Mesendoderm (in vitro differentiated cells): ENCODE results near the gene CASP9.

Experiments
- DNase-seq: peaks from one replicate; pipeline ENCODE4 v3.0.0; 2013
- H2AK5ac ChIP-seq: 2 replicates; pipeline ENCODE4 v1.6.1; 2013; ENCODE audit warnings: low read length, inconsistent platforms
- H2BK120ac ChIP-seq: 2 replicates; pipeline ENCODE4 v1.6.1; 2013; ENCODE audit warnings: low read depth, mild to moderate bottlenecking, low read length, moderate library complexity, mixed read lengths
- H2BK15ac ChIP-seq: replicated peaks from 2 replicates; pipeline ENCODE4 v1.6.1; 2013; ENCODE audit warnings: low read depth, mild to moderate bottlenecking, moderate library complexity
- H2BK5ac ChIP-seq: 2 replicates; pipeline ENCODE4 v1.6.1; 2013; ENCODE audit warnings: low read length, inconsistent platforms
- H3K18ac ChIP-seq: 2 replicates; pipeline ENCODE4 v1.6.1; 2013; ENCODE audit warnings: mild to moderate bottlenecking, low read length, mixed read lengths
- H3K23ac ChIP-seq: one replicate; pipeline ENCODE4 v1.6.1; 2013; ENCODE audit warnings: low read length
- H3K27ac ChIP-seq: 2 replicates; pipeline ENCODE4 v1.5.1; 2013; ENCODE audit warnings: low read depth, mild to moderate bottlenecking, inconsistent platforms, low read length, moderate library complexity
- H3K27me3 ChIP-seq: 2 replicates; pipeline ENCODE4 v1.6.1; 2013; ENCODE audit warnings: low read length, control low read depth, mild to moderate bottlenecking, inconsistent platforms; ENCODE audit not compliant: insufficient read depth, poor library complexity
- H3K36me3 ChIP-seq: 2 replicates; pipeline ENCODE4 v1.6.1; 2013; ENCODE audit warnings: low read length, inconsistent platforms; ENCODE audit not compliant: control insufficient read depth, insufficient read depth
- H3K4ac ChIP-seq: one replicate; pipeline ENCODE4 v1.6.1; 2013; ENCODE audit warnings: low read depth, mild to moderate bottlenecking, low read length, moderate library complexity
- H3K4me1 ChIP-seq: 2 replicates; pipeline ENCODE4 v1.6.1; 2013; ENCODE audit warnings: low read depth, low read length, inconsistent platforms; ENCODE audit not compliant: control insufficient read depth
- H3K4me2 ChIP-seq: 2 replicates; pipeline ENCODE4 v1.6.1; 2013; ENCODE audit warnings: low read length
- H3K4me3 ChIP-seq: 2 replicates; pipeline ENCODE4 v1.5.1; 2013; ENCODE audit warnings: mild to moderate bottlenecking, low read length
- H3K56ac ChIP-seq: one replicate; pipeline ENCODE4 v1.6.1; 2013; ENCODE audit warnings: low read length
- H3K79me1 ChIP-seq: 2 replicates; pipeline ENCODE4 v1.6.1; 2013; ENCODE audit warnings: low read length, inconsistent platforms
- H3K79me2 ChIP-seq: 2 replicates; pipeline ENCODE4 v1.6.1; 2013; ENCODE audit warnings: mild to moderate bottlenecking, low read length; ENCODE audit not compliant: control insufficient read depth, insufficient read depth
- H3K9ac ChIP-seq: 2 replicates; pipeline ENCODE4 v1.6.1; 2013; ENCODE audit warnings: low read length, inconsistent platforms
- H4K5ac ChIP-seq: one replicate; pipeline ENCODE4 v1.6.1; 2013; ENCODE audit warnings: low read length
- H4K8ac ChIP-seq: one replicate; pipeline ENCODE4 v1.6.1; 2013; ENCODE audit warnings: low read depth, mild to moderate bottlenecking, control low read depth, low read length, moderate library complexity
- WGBS: extraction: QIAGEN DNeasy Blood & Tissue Kit; methylation state at CpG from one replicate; pipeline ENCODE4 v1.1.7; 2013; ENCODE audit warnings: low lambda C conversion rate, missing lambda C conversion rate; ENCODE audit not compliant: insufficient coverage; ENCODE audit errors: extremely low coverage; 5-methylcytosine and 5-hydroxymethylcytosine counted together

The CASP9 gene

DNA sequence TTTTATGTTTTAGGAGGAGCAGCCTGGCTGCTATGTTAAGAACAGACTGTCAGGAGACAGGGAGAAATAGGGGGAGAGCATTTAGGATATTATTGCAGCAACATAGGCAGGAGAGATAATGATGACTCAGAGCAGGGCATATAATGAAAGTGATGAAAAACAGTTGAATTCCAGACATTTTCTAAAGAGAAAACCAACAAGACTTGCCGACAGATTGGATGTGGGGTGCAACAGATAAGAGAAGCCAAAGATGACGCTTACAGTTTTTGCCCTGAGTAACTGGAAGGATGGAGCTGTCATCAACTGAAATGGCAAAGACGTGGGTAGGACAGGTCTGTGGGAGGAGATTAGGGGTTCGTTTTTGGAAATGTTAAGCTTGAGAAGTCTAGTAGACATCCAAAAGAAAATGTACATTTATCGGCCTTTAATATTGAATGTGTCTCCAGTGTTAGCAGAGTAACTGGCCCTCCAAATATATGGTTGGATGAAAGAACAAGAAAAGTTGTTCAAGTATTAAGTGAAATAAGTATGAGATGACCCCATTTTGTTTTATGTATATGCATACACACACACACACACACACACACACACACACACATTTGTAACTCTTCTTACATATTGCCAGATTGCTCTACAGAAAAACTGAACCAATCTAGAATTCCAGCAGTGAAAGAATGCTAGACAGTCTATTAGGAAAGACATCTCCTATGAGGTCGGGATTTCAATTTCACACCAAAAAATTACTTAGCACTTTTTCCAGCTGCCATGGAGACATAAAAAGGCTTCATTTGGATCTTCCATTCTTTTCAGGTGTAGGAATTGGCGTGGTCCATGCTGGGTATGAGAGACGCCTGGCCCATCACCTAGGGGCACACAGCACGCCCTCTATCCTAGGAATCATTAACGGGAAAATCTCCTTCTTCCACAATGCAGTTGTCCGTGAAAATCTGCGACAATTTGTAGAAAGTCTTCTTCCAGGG is 19.9 kb upstream of the CASP9 start:
- H3K79me2 ChIP-seq: no peaks in the 10 kb centered on the region
- no peak for DNase-seq

GRCh38 chr1:15543251-15543588 is 19.2 kb upstream of the CASP9 start:
- Histone ChIP-seq H3K27ac (no peak overlapping the region), H3K4me3 (no peak overlapping the region), H4K5ac (no peak overlapping the region), H3K27me3 (no peaks in the 10 kb centered on the region), H3K36me3 (peaks cover 11% of the 10 kb centered on the region), H2AK5ac (no peak overlapping the region), H3K56ac (no peak overlapping the region), H2BK5ac (no peak overlapping the region), H3K9ac (no peak overlapping the region), H3K4me2 (no peak overlapping the region), H3K23ac (no peak overlapping the region), H3K18ac (no peak overlapping the region), H3K4me1 (no peaks in the 10 kb centered on the region), H2BK120ac (no peak overlapping the region), H4K8ac (no peak overlapping the region), H2BK15ac (no peak overlapping the region), H3K4ac (no peak overlapping the region), H3K79me2 (no peaks in the 10 kb centered on the region), H3K79me1 (no peaks in the 10 kb centered on the region)
- no peak for DNase-seq
- WGBS: no CpG with 5 or more reads among the region's 5 CpGs

More for the DNA sequence above, 19.9 kb upstream of the CASP9 start:
- Histone ChIP-seq H3K23ac (no peak overlapping the region), H3K27me3 (no peaks in the 10 kb centered on the region), H4K8ac (no peak overlapping the region), H2AK5ac (no peak overlapping the region), H3K27ac (no peak overlapping the region), H2BK120ac (no peak overlapping the region), H3K4me1 (no peaks in the 10 kb centered on the region), H3K9ac (no peak overlapping the region), H3K4me2 (no peak overlapping the region), H2BK5ac (no peak overlapping the region), H2BK15ac (no peak overlapping the region), H3K4ac (no peak overlapping the region), H3K4me3 (no peak overlapping the region), H4K5ac (no peak overlapping the region), H3K36me3 (peaks cover 10% of the 10 kb centered on the region), H3K56ac (no peak overlapping the region), H3K79me1 (no peaks in the 10 kb centered on the region), H3K18ac (no peak overlapping the region)
- no CpG with 5 or more reads among the region's 12 CpGs for WGBS

DNA sequence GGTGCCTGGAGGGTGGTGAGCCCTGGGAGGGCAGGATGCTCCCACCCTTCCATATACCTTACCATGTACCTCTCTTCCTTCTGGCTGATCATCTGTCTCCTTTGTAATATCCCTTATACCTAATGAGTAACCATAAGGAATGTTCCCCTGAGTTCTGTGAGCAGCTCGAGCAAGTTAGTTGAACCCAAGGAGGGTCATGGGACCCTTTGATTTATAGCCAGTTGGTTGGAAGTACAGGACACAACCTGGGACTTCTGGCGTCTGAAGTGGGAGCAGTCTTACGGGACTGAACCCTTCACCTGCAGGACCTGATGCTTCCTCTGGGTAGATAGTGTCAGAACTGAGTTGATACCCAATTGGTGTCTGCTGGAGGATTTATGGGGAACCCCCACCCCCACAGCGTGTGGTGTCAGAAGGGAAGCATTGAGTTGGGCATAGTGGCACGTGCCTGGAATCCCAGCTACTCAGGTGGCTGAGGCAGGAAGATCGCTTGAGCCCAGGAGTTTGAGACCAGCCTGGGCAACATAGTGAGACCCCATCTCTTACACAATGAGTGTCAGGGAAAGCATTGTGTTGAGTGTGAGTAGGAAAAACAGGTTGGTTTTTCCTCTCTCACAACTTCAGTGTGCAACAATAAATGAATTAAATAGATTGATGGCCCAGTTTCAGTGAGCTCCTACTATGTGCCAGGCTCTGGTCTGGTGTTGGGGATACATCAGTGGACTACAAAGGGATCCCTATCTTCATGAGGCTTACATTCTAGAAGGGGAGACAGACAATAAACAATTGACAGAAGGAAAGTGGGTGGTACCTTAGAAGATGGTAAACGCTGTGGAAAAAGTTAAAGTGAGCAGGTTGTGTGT is 18.6 kb upstream of the CASP9 start:
- no peak overlapping the region for H3K9ac ChIP-seq
- no CpG with 5 or more reads among the region's 7 CpGs for WGBS
- no peak overlapping the region for H3K18ac ChIP-seq
- DNase-seq: no peak
- H3K27ac ChIP-seq: no peak overlapping the region
- H3K27me3 ChIP-seq: no peaks in the 10 kb centered on the region
- no peak overlapping the region for H4K8ac ChIP-seq
- H3K4me3 ChIP-seq: no peak overlapping the region
- no peak overlapping the region for H2BK15ac ChIP-seq
- no peaks in the 10 kb centered on the region for H3K4me1 ChIP-seq
- peaks cover 7% of the 10 kb centered on the region for H3K36me3 ChIP-seq
- no peak overlapping the region for H3K4ac ChIP-seq
- no peaks in the 10 kb centered on the region for H3K79me1 ChIP-seq
- H3K79me2 ChIP-seq: no peaks in the 10 kb centered on the region
- H4K5ac ChIP-seq: no peak overlapping the region
- H3K4me2 ChIP-seq: no peak overlapping the region
- H2BK5ac ChIP-seq: no peak overlapping the region
- no peak overlapping the region for H2BK120ac ChIP-seq
- no peak overlapping the region for H2AK5ac ChIP-seq
- H3K23ac ChIP-seq: no peak overlapping the region
- H3K56ac ChIP-seq: no peak overlapping the region

- Histone ChIP-seq H3K27ac (no peak overlapping the region), H3K56ac (no peak overlapping the region), H3K18ac (no peak overlapping the region), H2BK5ac (no peak overlapping the region), H3K36me3 (peaks cover 7% of the 10 kb centered on the region), H4K5ac (no peak overlapping the region), H2BK120ac (no peak overlapping the region), H2BK15ac (no peak overlapping the region), H3K4me2 (no peak overlapping the region), H2AK5ac (no peak overlapping the region), H3K79me1 (no peaks in the 10 kb centered on the region), H3K23ac (no peak overlapping the region), H3K4me3 (no peak overlapping the region), H4K8ac (no peak overlapping the region), H3K79me2 (no peaks in the 10 kb centered on the region), H3K4ac (no peak overlapping the region), H3K4me1 (no peaks in the 10 kb centered on the region), H3K9ac (no peak overlapping the region), H3K27me3 (no peaks in the 10 kb centered on the region)
- DNase-seq: no peak
- no CpG with 5 or more reads among the region's 4 CpGs for WGBS
Observed at GRCh38 chr1:15541231-15541792, 17.3 kb upstream of the CASP9 start.

GRCh38 chr1:15540186-15540585 is 16.2 kb upstream of the CASP9 start:
- H4K5ac ChIP-seq: no peak overlapping the region
- H3K4me3 ChIP-seq: no peak overlapping the region
- no peak overlapping the region for H3K4me2 ChIP-seq
- H3K36me3 ChIP-seq: peaks cover 5% of the 10 kb centered on the region
- no peak for DNase-seq
- no CpG with 5 or more reads among the region's 8 CpGs for WGBS
- no peak overlapping the region for H2BK120ac ChIP-seq
- H2BK5ac ChIP-seq: no peak overlapping the region
- H3K4ac ChIP-seq: no peak overlapping the region
- no peaks in the 10 kb centered on the region for H3K27me3 ChIP-seq
- H2BK15ac ChIP-seq: no peak overlapping the region
- no peak overlapping the region for H3K18ac ChIP-seq
- no peak overlapping the region for H3K56ac ChIP-seq
- H3K9ac ChIP-seq: no peak overlapping the region
- no peak overlapping the region for H2AK5ac ChIP-seq
- no peaks in the 10 kb centered on the region for H3K4me1 ChIP-seq
- no peak overlapping the region for H3K23ac ChIP-seq
- no peak overlapping the region for H4K8ac ChIP-seq
- no peak overlapping the region for H3K27ac ChIP-seq
- H3K79me2 ChIP-seq: no peaks in the 10 kb centered on the region
- no peaks in the 10 kb centered on the region for H3K79me1 ChIP-seq
